MM.1S (cell line): ENCODE results near the gene PUDP.

Source experiments
- EZH2 ChIP-seq: fragments of 300-600 bp; sonication (generic); optimal IDR thresholded peaks from 2 replicates; pipeline ENCODE3; 2017; ENCODE audit warnings: low read depth, mild to moderate bottlenecking, antibody characterized with exemption, low read length, mixed read lengths
- EZH2phosphoT487 ChIP-seq: fragments of 300-600 bp; sonication (generic); IDR thresholded peaks from 2 replicates; pipeline ENCODE4 v1.6.1; 2018; ENCODE audit warnings: antibody characterized with exemption, low read length
- TF ChIP-seq, protein P1 (sequence below): fragments of 300-600 bp; sonication (generic); IDR thresholded peaks from 2 replicates; pipeline ENCODE4 v1.5.1; 2016; ENCODE audit warnings: antibody characterized with exemption, low read length, mixed read lengths

DNA sequence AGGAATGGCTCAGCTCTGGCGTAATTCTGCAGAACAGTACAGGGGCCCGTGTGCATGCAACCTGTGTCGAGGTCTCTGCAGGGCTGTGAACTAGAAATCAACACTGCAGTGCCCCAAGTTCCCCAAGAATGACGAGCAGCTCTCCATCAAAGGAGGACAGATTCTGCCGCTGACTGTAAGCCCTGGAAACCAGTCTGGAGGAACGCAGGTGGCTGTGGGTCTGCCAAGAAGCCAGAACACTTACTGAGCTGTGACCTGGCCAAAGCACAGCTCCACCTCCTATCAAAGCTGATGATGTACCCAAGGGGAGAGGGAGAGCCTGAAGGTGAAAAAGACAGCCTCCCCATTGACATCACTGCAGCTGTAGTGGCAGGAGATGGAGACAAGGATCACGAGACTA, 80.7 kb downstream of the PUDP start:
- TF ChIP-seq, protein P1, sequence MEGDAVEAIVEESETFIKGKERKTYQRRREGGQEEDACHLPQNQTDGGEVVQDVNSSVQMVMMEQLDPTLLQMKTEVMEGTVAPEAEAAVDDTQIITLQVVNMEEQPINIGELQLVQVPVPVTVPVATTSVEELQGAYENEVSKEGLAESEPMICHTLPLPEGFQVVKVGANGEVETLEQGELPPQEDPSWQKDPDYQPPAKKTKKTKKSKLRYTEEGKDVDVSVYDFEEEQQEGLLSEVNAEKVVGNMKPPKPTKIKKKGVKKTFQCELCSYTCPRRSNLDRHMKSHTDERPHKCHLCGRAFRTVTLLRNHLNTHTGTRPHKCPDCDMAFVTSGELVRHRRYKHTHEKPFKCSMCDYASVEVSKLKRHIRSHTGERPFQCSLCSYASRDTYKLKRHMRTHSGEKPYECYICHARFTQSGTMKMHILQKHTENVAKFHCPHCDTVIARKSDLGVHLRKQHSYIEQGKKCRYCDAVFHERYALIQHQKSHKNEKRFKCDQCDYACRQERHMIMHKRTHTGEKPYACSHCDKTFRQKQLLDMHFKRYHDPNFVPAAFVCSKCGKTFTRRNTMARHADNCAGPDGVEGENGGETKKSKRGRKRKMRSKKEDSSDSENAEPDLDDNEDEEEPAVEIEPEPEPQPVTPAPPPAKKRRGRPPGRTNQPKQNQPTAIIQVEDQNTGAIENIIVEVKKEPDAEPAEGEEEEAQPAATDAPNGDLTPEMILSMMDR = no peak
- TF ChIP-seq EZH2 (no peak), EZH2phosphoT487 (no peak)
